ENCODE measurements around the gene FAM53B.

DNA sequence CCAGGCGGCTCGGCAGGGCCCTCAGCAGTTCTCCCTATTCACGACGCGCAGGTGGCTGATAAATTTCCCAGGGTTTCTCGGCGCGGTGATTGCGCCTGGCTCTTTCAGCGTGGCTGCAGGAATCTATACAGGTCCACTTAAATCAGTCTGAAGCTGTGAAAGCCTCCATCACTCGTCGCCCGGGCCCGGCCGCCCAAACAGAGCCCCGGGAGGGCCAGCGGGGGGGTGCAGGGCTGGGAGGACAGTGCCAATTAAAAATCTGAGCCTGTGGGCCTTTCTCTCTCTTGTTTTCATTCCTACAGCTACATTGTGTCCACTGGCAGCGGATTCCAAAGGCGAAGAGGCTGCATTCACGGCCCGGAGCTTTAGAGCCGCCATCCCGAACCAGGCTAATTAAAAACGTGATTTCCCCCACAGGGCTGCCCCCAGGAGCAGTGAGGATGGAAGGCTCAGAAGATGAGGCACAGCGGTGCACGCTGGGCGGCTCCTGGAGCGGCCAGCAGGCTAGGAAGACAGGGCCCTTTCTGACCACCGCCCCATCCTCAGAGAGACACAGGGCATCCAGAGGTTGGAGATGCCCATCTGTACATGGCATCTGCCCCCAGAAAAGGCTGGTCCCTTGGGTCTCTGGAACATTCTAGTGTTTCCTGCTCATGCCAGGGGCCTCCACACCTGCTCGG is 100.7 kb downstream of the FAM53B start:
- TF ChIP-seq CTCF (IDR thresholded peaks at IDR 0.05) (no peak), EP300 (IDR thresholded peaks at IDR 0.05) (no peak)

All from tibial nerve (tissue), 4 donors.